Measurements from ENCODE around the gene CCDC27.

Gene CCDC27

GRCh38 chr1:3712573-3713535, 39.4 kb upstream of the CCDC27 start:
- no peak overlapping the region for H3K27ac ChIP-seq (ENCODE audit: low read depth, low read length)
- H3K4me2 ChIP-seq (ENCODE audit: low read length), result no peak overlapping the region
- no peaks in the 10 kb centered on the region for H3K9me3 ChIP-seq (ENCODE audit: control insufficient read depth, insufficient read depth, low read length)
- no peaks in the 10 kb centered on the region for H3F3A ChIP-seq (ENCODE audit: control insufficient read depth, insufficient read depth)
- no peaks in the 10 kb centered on the region; the same call in 1 of the 2 replicates for H3K36me3 ChIP-seq (ENCODE audit: control insufficient read depth, low read length)
- H4K20me1 ChIP-seq (ENCODE audit: control insufficient read depth, insufficient read depth, low read depth, low read length), result peaks cover 3% of the 10 kb centered on the region
- no peak for TF ChIP-seq EZH2phosphoT487 (IDR thresholded peaks at IDR 0.05; ENCODE audit: borderline replicate concordance, low read length)
- no peak for TF ChIP-seq CTCF (IDR thresholded peaks at IDR 0.05; ENCODE audit: low read depth, low read length, poor library complexity, severe bottlenecking)
- no peaks in the 10 kb centered on the region for H3K79me2 ChIP-seq (ENCODE audit: control insufficient read depth, low read length)
- no peaks in the 10 kb centered on the region for H3K9me2 ChIP-seq (replicated peaks; ENCODE audit: control insufficient read depth, low read length)
- no peaks in the 10 kb centered on the region for H3K27me3 ChIP-seq (ENCODE audit: control insufficient read depth, low read length)
- peaks cover 4% of the 10 kb centered on the region for H3K4me1 ChIP-seq (ENCODE audit: control insufficient read depth, low read length)
- no peak overlapping the region for H3K4me3 ChIP-seq (ENCODE audit: low read length)

GRCh38 chr1:3713840-3714239, 38.4 kb upstream of the CCDC27 start:
- no peaks in the 10 kb centered on the region for H3K9me2 ChIP-seq (replicated peaks; ENCODE audit: control insufficient read depth, low read length)
- H3K79me2 ChIP-seq (ENCODE audit: control insufficient read depth, low read length), result no peaks in the 10 kb centered on the region
- no peak overlapping the region for H3K4me3 ChIP-seq (ENCODE audit: low read length)
- H3K36me3 ChIP-seq (ENCODE audit: control insufficient read depth, low read length), result no peaks in the 10 kb centered on the region
- H3K27me3 ChIP-seq (ENCODE audit: control insufficient read depth, low read length), result no peaks in the 10 kb centered on the region
- H3K4me1 ChIP-seq (ENCODE audit: control insufficient read depth, low read length), result peaks cover 14% of the 10 kb centered on the region
- H3K27ac ChIP-seq (ENCODE audit: low read depth, low read length), result no peak overlapping the region
- H3F3A ChIP-seq (ENCODE audit: control insufficient read depth, insufficient read depth), result no peaks in the 10 kb centered on the region
- H3K4me2 ChIP-seq (ENCODE audit: low read length), result no peak overlapping the region
- peaks cover 9% of the 10 kb centered on the region; the same call in 1 of the 2 replicates for H4K20me1 ChIP-seq (ENCODE audit: control insufficient read depth, insufficient read depth, low read depth, low read length)
- TF ChIP-seq CTCF (IDR thresholded peaks at IDR 0.05; ENCODE audit: low read depth, low read length, poor library complexity, severe bottlenecking) (no peak), EZH2phosphoT487 (IDR thresholded peaks at IDR 0.05; ENCODE audit: borderline replicate concordance, low read length) (no peak)
- no peaks in the 10 kb centered on the region for H3K9me3 ChIP-seq (ENCODE audit: control insufficient read depth, insufficient read depth, low read length)

GRCh38 chr1:3714284-3714741, 37.9 kb upstream of the CCDC27 start:
- no peaks in the 10 kb centered on the region for H3K79me2 ChIP-seq (ENCODE audit: control insufficient read depth, low read length)
- H3K27me3 ChIP-seq (ENCODE audit: control insufficient read depth, low read length), result no peaks in the 10 kb centered on the region
- H3F3A ChIP-seq (ENCODE audit: control insufficient read depth, insufficient read depth), result no peaks in the 10 kb centered on the region
- no peak overlapping the region for H3K4me2 ChIP-seq (ENCODE audit: low read length)
- H3K9me3 ChIP-seq (ENCODE audit: control insufficient read depth, insufficient read depth, low read length), result no peaks in the 10 kb centered on the region
- TF ChIP-seq CTCF (IDR thresholded peaks at IDR 0.05; ENCODE audit: low read depth, low read length, poor library complexity, severe bottlenecking) (no peak), EZH2phosphoT487 (IDR thresholded peaks at IDR 0.05; ENCODE audit: borderline replicate concordance, low read length) (no peak)
- no peaks in the 10 kb centered on the region for H3K9me2 ChIP-seq (replicated peaks; ENCODE audit: control insufficient read depth, low read length)
- no peaks in the 10 kb centered on the region for H3K36me3 ChIP-seq (ENCODE audit: control insufficient read depth, low read length)
- H4K20me1 ChIP-seq (ENCODE audit: control insufficient read depth, insufficient read depth, low read depth, low read length), result peaks cover 9% of the 10 kb centered on the region; the same call in 1 of the 2 replicates
- no peak overlapping the region for H3K4me3 ChIP-seq (ENCODE audit: low read length)
- H3K27ac ChIP-seq (ENCODE audit: low read depth, low read length), result no peak overlapping the region
- H3K4me1 ChIP-seq (ENCODE audit: control insufficient read depth, low read length), result peaks cover 18% of the 10 kb centered on the region

All from DOHH2 (cell line).